Choroid plexus epithelial cell (primary cell): ENCODE results near the gene TECPR1.

ENCODE experiments used
- DNase-seq: peaks from one replicate; pipeline ENCODE4 v3.0.0-alpha.2; 2010; ENCODE audit warnings: low read depth
- H3K4me3 ChIP-seq: 2 replicates; pipeline ENCODE4 v1.5.1; 2011; ENCODE audit warnings: low read depth, mild to moderate bottlenecking, control low read depth, low read length, moderate library complexity
- CTCF ChIP-seq: conservative IDR thresholded peaks from 2 replicates; pipeline ENCODE4 v1.5.1; 2011; ENCODE audit warnings: low read depth, mild to moderate bottlenecking, control low read depth, inconsistent platforms, low read length, moderate library complexity

TECPR1 gene

GRCh38 chr7:98206451-98207330 is 45.3 kb downstream of the TECPR1 start:
- DNase-seq: no peak
- H3K4me3 ChIP-seq: no peak overlapping the region
- no peak for TF ChIP-seq CTCF

- H3K4me3 ChIP-seq: no peak overlapping the region
- no peak for TF ChIP-seq CTCF
- DNase-seq: no peak
Measured at GRCh38 chr7:98205162-98205845, 46.7 kb downstream of the TECPR1 start.

GRCh38 chr7:98204670-98205069 is 47.4 kb downstream of the TECPR1 start:
- DNase-seq: no peak
- no peak overlapping the region for H3K4me3 ChIP-seq
- TF ChIP-seq CTCF: no peak

- DNase-seq: no peak
- TF ChIP-seq CTCF: no peak
- H3K4me3 ChIP-seq: no peak overlapping the region
Measured at GRCh38 chr7:98203964-98204605, 47.9 kb downstream of the TECPR1 start.

- no peak for DNase-seq
- TF ChIP-seq CTCF: no peak
- H3K4me3 ChIP-seq: no peak overlapping the region
Measured at GRCh38 chr7:98203261-98203963, 48.6 kb downstream of the TECPR1 start.

GRCh38 chr7:98202367-98203195 is 49.5 kb downstream of the TECPR1 start:
- DNase-seq: peak; percentile 26
- no peak overlapping the region for H3K4me3 ChIP-seq

More at GRCh38 chr7:98202367-98203195, 49.5 kb downstream of the TECPR1 start:
- no peak for TF ChIP-seq CTCF
